Measurements from ENCODE around the gene ULK4. TPM values are rescaled to one million over a fixed set of nuclear protein-coding genes. Genes with fewer than 3 reads are reported as not detected.

The ULK4 gene
- 6.2 and 7.8 TPM in 2 replicates for polyA plus RNA-seq (2012; rRNA removed)
- polyA plus RNA-seq (2012; cell fraction: cytosol; rRNA removed): 8.2 and 11.4 TPM in 2 replicates
- 8.6 and 12.6 TPM in 2 replicates for polyA plus RNA-seq (2012; cell fraction: nucleus; rRNA removed)

GRCh38 chr3:41961751-41962679 lies at the start of gene ULK4:
ULK4 (minus strand) TSS chr3:41962103; CDS start chr3:41954759, 7,344 bp downstream.
- Histone ChIP-seq H2AFZ (ENCODE audit: low read depth) (peak within 1 kb of the TSS; percentile 89), H3K9me2 (no peaks in the 10 kb centered on the region), H3K9ac (peak within 1 kb of the TSS; percentile 83), H3F3A (replicated peaks; ENCODE audit: insufficient read depth) (peaks cover 3% of the 10 kb centered on the region), H3K27me3 (ENCODE audit: insufficient read depth) (no peaks in the 10 kb centered on the region), H3K27ac (ENCODE audit: low read depth in 2 of 2, low read length in 1 of 2) (peak within 1 kb of the TSS; percentile 67 to 84), H3K9me3 (no peaks in the 10 kb centered on the region), H4K20me1 (ENCODE audit: insufficient read depth) (no peaks in the 10 kb centered on the region), H3K4me3 (ENCODE audit: low read depth in 2 of 2, low read length in 1 of 2) (peak within 1 kb of the TSS; percentile 78 to 80), H3K79me2 (ENCODE audit: insufficient read depth) (peaks cover 29% of the 10 kb centered on the region), H3K4me1 (ENCODE audit: control insufficient read depth in 1 of 2, insufficient read depth in 2 of 2, low read depth in 1 of 2, low read length in 1 of 2) (peaks cover 0 to 9% of the 10 kb centered on the region in 2 experiments; a peak in 1 of 4 replicates), H3K4me2 (peak within 1 kb of the TSS; percentile 92), H3K36me3 (replicated peaks in 1 of 2; ENCODE audit: control insufficient read depth in 1 of 2, insufficient read depth in 2 of 2, low read length in 1 of 2) (no peaks in the 10 kb centered on the region)
- ChIA-PET POLR2A (interaction anchor here (0.9 to 1.0 kb wide), 4 partner anchors 8 to 654 kb away, joined by 3 to 6 read pairs (median 4); no protein-coding TSS in a partner anchor), CTCF (interaction anchor here (0.7 to 2.1 kb wide), 5 partner anchors 9 to 540 kb away, joined by 3 to 15 read pairs (median 3); no protein-coding TSS in a partner anchor)
- DNase-seq: peak; percentile 89
- 0% methylated on average over 31 of the region's 58 CpGs for WGBS (ENCODE audit: low lambda C conversion rate)
- TF ChIP-seq, protein P1, sequence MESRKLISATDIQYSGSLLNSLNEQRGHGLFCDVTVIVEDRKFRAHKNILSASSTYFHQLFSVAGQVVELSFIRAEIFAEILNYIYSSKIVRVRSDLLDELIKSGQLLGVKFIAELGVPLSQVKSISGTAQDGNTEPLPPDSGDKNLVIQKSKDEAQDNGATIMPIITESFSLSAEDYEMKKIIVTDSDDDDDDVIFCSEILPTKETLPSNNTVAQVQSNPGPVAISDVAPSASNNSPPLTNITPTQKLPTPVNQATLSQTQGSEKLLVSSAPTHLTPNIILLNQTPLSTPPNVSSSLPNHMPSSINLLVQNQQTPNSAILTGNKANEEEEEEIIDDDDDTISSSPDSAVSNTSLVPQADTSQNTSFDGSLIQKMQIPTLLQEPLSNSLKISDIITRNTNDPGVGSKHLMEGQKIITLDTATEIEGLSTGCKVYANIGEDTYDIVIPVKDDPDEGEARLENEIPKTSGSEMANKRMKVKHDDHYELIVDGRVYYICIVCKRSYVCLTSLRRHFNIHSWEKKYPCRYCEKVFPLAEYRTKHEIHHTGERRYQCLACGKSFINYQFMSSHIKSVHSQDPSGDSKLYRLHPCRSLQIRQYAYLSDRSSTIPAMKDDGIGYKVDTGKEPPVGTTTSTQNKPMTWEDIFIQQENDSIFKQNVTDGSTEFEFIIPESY (IDR thresholded peaks at IDR 0.05; ENCODE audit: borderline replicate concordance, low read depth): no peak
- TF ChIP-seq, protein P2, sequence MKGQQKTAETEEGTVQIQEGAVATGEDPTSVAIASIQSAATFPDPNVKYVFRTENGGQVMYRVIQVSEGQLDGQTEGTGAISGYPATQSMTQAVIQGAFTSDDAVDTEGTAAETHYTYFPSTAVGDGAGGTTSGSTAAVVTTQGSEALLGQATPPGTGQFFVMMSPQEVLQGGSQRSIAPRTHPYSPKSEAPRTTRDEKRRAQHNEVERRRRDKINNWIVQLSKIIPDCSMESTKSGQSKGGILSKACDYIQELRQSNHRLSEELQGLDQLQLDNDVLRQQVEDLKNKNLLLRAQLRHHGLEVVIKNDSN (IDR thresholded peaks at IDR 0.05; ENCODE audit: borderline replicate concordance, low read depth): peak; percentile 69; the same call in 1 of the 2 replicates
- TF ChIP-seq, protein P3, sequence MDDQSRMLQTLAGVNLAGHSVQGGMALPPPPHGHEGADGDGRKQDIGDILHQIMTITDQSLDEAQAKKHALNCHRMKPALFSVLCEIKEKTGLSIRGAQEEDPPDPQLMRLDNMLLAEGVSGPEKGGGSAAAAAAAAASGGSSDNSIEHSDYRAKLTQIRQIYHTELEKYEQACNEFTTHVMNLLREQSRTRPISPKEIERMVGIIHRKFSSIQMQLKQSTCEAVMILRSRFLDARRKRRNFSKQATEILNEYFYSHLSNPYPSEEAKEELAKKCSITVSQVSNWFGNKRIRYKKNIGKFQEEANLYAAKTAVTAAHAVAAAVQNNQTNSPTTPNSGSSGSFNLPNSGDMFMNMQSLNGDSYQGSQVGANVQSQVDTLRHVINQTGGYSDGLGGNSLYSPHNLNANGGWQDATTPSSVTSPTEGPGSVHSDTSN (IDR thresholded peaks at IDR 0.05): peak; percentile 8; the same call in 1 of the 2 replicates
- peak; percentile 73; the same call in 1 of the 2 replicates for TF ChIP-seq TAF1 (IDR thresholded peaks at IDR 0.05; ENCODE audit: borderline replicate concordance, low read depth, low read length)
- TF ChIP-seq EZH2phosphoT487 (IDR thresholded peaks at IDR 0.05; ENCODE audit: borderline replicate concordance, low read depth): no peak
- TF ChIP-seq, protein P4, sequence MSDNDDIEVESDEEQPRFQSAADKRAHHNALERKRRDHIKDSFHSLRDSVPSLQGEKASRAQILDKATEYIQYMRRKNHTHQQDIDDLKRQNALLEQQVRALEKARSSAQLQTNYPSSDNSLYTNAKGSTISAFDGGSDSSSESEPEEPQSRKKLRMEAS (IDR thresholded peaks at IDR 0.05; ENCODE audit: low read depth): peak; percentile 89
- TF ChIP-seq RXRA (IDR thresholded peaks at IDR 0.05; ENCODE audit: borderline replicate concordance, low read depth): no peak
- no peak; the same call in 1 of the 2 replicates for TF ChIP-seq USF2 (IDR thresholded peaks at IDR 0.05; ENCODE audit: borderline replicate concordance, low read depth, low read length)
- peak; percentile 97 for TF ChIP-seq SIN3A (IDR thresholded peaks at IDR 0.05; ENCODE audit: borderline replicate concordance, low read depth, low read length)
- TF ChIP-seq GABPA (IDR thresholded peaks at IDR 0.05; ENCODE audit: low read depth): peak; percentile 88
- peak; percentile 77 for TF ChIP-seq RFX5 (IDR thresholded peaks at IDR 0.05; ENCODE audit: low read length)
- no peak for TF ChIP-seq TCF12 (IDR thresholded peaks at IDR 0.05)
- TF ChIP-seq MXI1 (IDR thresholded peaks at IDR 0.05; ENCODE audit: low read depth, low read length): peak; percentile 96
- 0 out of 2 replicates have a peak, but pooled peaks have one; percentile 12 for TF ChIP-seq RAD21 (IDR thresholded peaks at IDR 0.05; ENCODE audit: low read length)
- TF ChIP-seq CTCF (IDR thresholded peaks at IDR 0.05): no peak
- TF ChIP-seq, protein P5, sequence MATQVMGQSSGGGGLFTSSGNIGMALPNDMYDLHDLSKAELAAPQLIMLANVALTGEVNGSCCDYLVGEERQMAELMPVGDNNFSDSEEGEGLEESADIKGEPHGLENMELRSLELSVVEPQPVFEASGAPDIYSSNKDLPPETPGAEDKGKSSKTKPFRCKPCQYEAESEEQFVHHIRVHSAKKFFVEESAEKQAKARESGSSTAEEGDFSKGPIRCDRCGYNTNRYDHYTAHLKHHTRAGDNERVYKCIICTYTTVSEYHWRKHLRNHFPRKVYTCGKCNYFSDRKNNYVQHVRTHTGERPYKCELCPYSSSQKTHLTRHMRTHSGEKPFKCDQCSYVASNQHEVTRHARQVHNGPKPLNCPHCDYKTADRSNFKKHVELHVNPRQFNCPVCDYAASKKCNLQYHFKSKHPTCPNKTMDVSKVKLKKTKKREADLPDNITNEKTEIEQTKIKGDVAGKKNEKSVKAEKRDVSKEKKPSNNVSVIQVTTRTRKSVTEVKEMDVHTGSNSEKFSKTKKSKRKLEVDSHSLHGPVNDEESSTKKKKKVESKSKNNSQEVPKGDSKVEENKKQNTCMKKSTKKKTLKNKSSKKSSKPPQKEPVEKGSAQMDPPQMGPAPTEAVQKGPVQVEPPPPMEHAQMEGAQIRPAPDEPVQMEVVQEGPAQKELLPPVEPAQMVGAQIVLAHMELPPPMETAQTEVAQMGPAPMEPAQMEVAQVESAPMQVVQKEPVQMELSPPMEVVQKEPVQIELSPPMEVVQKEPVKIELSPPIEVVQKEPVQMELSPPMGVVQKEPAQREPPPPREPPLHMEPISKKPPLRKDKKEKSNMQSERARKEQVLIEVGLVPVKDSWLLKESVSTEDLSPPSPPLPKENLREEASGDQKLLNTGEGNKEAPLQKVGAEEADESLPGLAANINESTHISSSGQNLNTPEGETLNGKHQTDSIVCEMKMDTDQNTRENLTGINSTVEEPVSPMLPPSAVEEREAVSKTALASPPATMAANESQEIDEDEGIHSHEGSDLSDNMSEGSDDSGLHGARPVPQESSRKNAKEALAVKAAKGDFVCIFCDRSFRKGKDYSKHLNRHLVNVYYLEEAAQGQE (IDR thresholded peaks at IDR 0.05; ENCODE audit: low read depth, low read length): no peak
- TF ChIP-seq NFIC (IDR thresholded peaks at IDR 0.05; ENCODE audit: borderline replicate concordance): no peak
